Measurements from ENCODE around the gene UNC5B. TPM values are rescaled to one million over a fixed set of nuclear protein-coding genes. Genes with fewer than 3 reads are reported as not detected.

Gene UNC5B
- total RNA-seq, 1 donor: 9.9 TPM

DNA sequence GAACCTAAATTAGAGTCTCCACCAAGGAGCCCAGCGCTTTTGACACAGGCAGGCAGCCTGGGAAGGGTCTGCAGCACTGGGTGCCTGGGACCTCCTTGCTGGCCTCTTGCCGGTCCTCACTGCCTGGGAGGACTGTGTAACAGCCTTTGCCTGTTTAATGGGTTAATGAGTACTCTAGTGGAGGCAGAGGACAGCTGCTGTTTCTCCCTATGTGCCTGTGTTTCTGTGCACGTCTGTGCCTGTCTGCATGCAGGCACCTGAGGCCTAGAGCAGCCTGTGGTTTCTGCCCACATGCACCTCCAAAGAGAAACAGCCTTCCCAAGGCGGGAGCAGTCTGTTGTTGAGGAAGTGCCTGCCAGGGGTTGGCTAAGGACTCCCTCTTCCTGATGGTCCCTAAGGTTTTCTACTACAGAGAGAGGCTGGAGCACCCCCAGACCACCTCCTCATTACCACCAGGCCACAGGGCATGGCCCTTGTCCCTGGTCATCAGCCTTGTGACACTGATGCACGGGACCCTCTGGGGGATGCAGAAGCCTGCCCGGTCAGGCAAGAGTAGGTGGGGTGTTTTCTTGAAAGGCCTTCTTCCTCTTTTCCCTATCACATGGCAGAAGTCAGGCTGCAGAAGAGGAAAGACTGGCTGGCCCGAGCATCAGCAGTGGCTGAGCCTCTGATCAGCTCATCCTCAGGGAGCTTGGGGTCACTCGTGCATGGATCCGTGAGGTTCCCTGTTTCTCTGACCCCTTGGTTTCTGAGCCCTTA, 120.9 kb downstream of the UNC5B start:
- no peak overlapping the region for H3K4me3 ChIP-seq (ENCODE audit: low read depth, low read length)
- TF ChIP-seq, protein P1, sequence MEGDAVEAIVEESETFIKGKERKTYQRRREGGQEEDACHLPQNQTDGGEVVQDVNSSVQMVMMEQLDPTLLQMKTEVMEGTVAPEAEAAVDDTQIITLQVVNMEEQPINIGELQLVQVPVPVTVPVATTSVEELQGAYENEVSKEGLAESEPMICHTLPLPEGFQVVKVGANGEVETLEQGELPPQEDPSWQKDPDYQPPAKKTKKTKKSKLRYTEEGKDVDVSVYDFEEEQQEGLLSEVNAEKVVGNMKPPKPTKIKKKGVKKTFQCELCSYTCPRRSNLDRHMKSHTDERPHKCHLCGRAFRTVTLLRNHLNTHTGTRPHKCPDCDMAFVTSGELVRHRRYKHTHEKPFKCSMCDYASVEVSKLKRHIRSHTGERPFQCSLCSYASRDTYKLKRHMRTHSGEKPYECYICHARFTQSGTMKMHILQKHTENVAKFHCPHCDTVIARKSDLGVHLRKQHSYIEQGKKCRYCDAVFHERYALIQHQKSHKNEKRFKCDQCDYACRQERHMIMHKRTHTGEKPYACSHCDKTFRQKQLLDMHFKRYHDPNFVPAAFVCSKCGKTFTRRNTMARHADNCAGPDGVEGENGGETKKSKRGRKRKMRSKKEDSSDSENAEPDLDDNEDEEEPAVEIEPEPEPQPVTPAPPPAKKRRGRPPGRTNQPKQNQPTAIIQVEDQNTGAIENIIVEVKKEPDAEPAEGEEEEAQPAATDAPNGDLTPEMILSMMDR (IDR thresholded peaks at IDR 0.05; ENCODE audit: insufficient read depth, low read depth, low read length): no peak
- DNase-seq (ENCODE audit: low read depth): no peak

DNA sequence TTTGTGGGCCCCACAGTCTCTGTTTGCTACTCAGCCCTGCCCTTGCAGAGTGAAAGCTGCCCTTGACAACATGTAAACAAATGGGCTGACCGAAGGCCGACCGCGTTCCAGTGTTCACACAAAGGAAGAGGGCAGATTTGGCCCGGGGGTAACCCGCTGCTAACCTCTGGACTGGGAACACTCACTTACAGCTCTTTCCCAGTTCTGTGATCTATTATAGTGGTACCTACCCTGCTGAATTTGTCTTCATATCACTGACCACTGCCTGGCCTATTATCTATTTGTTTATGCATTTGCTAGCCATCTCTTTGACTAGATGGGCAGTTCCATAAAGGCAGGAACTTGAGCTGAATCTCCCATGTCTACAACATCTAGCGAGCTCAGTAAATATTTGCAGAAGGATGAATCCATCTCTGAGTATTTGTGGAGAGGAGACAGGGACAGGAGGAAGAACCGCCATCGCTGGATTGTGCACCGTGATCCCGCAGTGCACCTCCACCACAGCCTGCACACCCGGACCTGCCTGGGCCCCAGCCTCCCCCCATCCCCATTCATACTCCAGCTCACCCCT, 121.9 kb downstream of the UNC5B start:
- TF ChIP-seq, protein P1 (IDR thresholded peaks at IDR 0.05; ENCODE audit: insufficient read depth, low read depth, low read length): no peak
- H3K4me3 ChIP-seq (ENCODE audit: low read depth, low read length): no peak overlapping the region
- no peak for DNase-seq (ENCODE audit: low read depth)

DNA sequence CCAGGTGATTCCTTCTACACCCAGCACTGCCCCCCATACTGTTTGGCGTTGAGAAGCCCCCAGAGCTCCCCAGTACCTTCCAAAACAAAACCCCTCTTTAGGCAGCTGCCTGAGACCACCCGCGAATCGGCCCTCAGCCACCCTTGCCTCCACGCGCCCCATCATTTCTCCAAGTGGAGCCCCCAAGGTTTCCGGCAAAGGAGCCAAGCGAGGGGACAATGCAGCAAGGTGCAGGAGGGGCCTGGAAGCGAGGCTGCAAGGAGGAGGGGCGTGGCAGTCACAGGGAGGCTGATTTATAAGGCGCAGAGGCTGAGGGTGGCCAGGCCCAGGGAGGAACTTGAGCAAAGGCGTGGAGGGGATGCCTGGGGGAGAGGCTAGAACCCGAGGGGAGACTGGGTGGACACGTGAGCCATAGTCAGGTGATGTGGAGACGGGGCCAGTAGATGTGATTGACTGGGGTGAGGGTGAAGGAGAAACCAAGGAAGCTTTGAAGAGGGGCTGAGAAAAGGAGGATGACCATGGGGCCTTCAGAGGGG, 122.9 kb downstream of the UNC5B start:
- TF ChIP-seq, protein P1 (IDR thresholded peaks at IDR 0.05; ENCODE audit: insufficient read depth, low read depth, low read length): no peak
- DNase-seq (ENCODE audit: low read depth): no peak
- no peak overlapping the region for H3K4me3 ChIP-seq (ENCODE audit: low read depth, low read length)

DNA sequence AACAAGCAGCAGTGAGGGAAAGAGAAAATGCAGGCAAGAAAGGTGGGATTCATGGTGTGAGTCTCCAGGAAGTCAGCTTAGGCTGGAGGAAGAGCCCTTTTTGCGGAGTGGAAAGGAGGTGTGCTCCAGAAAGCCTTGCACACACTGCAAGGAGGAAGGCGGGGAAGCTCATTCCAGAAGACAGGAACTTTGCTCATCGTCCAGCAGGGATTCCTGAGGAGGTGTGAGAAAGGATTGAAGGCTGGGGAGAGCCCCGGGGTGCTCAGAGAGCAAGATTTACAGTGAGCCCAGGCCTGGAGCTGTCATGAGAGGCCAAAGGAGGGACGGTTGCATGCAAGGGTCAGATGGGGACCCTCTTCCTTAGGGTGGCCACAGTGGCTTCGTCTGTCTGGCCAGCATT, 124.3 kb downstream of the UNC5B start:
- H3K4me3 ChIP-seq (ENCODE audit: low read depth, low read length): no peak overlapping the region
- TF ChIP-seq, protein P1 (IDR thresholded peaks at IDR 0.05; ENCODE audit: insufficient read depth, low read depth, low read length): no peak
- no peak for DNase-seq (ENCODE audit: low read depth)

DNA sequence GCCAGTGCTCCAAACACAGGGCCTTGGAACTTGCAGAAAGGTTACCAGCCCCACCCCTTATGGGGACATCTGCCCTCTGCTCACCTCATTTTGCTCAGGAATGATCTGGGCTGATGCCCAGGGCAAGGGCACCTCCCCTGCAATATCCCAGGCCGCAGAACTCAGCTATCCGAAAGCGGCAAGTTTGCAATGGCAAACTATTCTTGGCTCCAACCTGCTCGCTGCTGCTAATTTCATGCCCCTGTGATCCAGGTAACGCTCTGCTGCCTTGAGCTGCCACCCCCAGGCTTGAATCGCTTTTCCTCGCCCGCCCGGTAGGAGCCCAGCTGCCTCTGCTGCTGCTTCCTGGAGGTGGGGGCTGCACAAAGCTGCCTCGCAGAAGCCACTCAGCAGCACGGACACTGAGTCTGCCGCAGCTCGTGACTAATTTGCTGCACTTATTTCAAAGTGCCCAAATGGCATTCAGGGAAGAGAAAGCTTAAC, 124.9 kb downstream of the UNC5B start:
- H3K4me3 ChIP-seq (ENCODE audit: low read depth, low read length): no peak overlapping the region
- no peak for DNase-seq (ENCODE audit: low read depth)
- TF ChIP-seq, protein P1 (IDR thresholded peaks at IDR 0.05; ENCODE audit: insufficient read depth, low read depth, low read length): no peak

DNA sequence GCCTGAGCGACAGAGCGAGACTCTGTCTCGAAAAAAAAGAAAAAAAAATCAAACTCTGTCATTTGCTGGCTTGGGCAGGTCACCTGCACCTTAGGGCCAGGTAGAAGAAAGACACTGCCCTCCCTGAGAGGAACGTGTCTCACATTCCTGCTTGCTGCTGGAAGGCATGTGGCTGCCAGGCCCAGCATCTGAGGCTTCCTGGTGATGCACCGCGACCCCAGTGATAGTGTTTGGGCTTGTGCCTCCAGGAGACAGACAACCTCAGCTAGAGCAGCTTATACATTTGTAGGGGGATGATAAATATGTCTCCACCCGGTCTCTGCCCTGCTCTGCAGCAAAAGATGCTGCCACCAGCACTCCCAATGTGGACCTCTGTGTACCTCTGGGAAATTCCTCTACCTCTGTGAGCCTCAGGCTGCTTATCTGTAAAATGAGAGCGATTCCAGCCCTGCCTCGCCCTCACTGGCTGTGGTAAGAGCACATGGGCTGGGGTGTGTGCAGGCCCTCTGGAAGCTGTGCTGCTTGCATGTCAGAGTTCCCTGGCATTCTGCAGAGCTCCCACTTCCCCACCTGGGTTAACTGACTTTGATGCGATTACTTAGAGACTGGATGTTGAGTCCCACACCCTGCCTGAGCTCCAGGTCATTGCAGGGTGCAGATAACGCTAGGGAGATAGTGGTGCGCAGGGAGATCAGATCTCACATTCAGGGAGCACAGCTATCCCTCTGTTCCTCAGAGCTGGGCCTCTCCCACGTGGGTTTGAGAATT, 126.5 kb downstream of the UNC5B start:
- DNase-seq (ENCODE audit: low read depth): no peak
- TF ChIP-seq, protein P1 (IDR thresholded peaks at IDR 0.05; ENCODE audit: insufficient read depth, low read depth, low read length): no peak
- no peak overlapping the region for H3K4me3 ChIP-seq (ENCODE audit: low read depth, low read length)

Measured in fibroblast of villous mesenchyme (primary cell).